Measurements from ENCODE around the gene KLHL4. TPM values are rescaled to one million over a fixed set of nuclear protein-coding genes. Genes with fewer than 3 reads are reported as not detected.

Gene KLHL4
- total and polyA plus RNA-seq, 10 of the 15 experiments (the other 5 are each of a cell fraction or from before 2014, with no cell fraction given), result 0.03 TPM; not detected in 8

DNA sequence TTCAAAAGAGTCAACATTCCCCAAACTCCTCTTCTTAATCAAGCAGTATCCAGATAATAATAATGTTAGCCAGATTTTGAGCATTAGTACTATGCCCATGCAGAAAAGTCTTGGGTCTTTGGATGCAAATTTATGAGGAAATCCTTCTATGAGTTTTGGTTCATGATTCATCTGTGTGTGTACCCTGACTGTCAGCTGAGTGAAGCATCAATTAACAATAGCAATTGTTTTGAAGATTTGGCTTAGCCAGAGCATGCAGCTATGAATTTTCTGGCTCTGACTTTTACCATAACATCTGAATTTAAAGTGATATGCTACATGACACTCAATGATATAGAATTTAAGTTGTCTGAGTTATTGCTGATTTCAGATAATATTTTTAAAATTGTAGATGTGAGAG, 145.8 kb downstream of the KLHL4 start:
- in situ Hi-C loops (cut with MboI), result no loop called here
- CTCF ChIA-PET, result no interaction called here

DNA sequence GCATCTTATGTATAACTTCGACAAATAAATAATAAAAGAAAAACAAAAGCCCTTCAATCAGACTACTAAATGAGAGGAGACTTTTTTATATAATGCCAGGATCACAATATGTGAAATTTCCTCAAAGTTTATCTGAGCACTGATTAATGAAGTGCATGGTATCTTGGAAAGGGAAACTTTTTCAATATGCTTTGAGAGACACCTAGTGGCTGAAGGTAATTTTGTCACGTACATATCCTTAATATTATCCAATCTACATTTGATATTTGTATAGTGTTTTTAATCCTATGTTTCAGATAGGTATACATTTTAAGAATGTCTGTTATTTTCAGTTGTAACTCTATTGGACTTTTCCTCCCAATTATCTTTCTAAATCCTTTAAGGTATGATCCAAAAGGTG, 146.8 kb downstream of the KLHL4 start:
- TF ChIP-seq CHD1 (IDR thresholded peaks at IDR 0.05; ENCODE audit: low read depth, low read length) (no peak), HDGF (IDR thresholded peaks at IDR 0.05) (no peak), BHLHE40 (IDR thresholded peaks at IDR 0.05; ENCODE audit: borderline replicate concordance in 1 of 2, low read depth in 2 of 2, low read length in 1 of 2) (no peak), CTCF (IDR thresholded peaks at IDR 0.05 in 2 of 3, conservative IDR thresholded peaks at IDR 0.05 in 1 of 3; ENCODE audit: control insufficient read depth in 2 of 3, extremely low read depth in 1 of 3, insufficient read depth in 1 of 3, low read depth in 3 of 3, low read length in 3 of 3) (peak; percentile 16 to 41 (median 36); a peak in 3 of 6 replicates), TCF7 (IDR thresholded peaks at IDR 0.05; ENCODE audit: borderline replicate concordance) (no peak), NR2F1 (conservative IDR thresholded peaks at IDR 0.05) (no peak), RAD21 (IDR thresholded peaks at IDR 0.05; ENCODE audit: insufficient read depth, low read depth, low read length) (peak; percentile 52)
- TF ChIP-seq, protein P1, sequence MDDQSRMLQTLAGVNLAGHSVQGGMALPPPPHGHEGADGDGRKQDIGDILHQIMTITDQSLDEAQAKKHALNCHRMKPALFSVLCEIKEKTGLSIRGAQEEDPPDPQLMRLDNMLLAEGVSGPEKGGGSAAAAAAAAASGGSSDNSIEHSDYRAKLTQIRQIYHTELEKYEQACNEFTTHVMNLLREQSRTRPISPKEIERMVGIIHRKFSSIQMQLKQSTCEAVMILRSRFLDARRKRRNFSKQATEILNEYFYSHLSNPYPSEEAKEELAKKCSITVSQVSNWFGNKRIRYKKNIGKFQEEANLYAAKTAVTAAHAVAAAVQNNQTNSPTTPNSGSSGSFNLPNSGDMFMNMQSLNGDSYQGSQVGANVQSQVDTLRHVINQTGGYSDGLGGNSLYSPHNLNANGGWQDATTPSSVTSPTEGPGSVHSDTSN (IDR thresholded peaks at IDR 0.05; ENCODE audit: insufficient replicate concordance, low read depth, low read length), result no peak
- TF ChIP-seq, protein P2, sequence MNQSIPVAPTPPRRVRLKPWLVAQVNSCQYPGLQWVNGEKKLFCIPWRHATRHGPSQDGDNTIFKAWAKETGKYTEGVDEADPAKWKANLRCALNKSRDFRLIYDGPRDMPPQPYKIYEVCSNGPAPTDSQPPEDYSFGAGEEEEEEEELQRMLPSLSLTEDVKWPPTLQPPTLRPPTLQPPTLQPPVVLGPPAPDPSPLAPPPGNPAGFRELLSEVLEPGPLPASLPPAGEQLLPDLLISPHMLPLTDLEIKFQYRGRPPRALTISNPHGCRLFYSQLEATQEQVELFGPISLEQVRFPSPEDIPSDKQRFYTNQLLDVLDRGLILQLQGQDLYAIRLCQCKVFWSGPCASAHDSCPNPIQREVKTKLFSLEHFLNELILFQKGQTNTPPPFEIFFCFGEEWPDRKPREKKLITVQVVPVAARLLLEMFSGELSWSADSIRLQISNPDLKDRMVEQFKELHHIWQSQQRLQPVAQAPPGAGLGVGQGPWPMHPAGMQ (IDR thresholded peaks at IDR 0.05; ENCODE audit: borderline replicate concordance), result no peak
- Histone ChIP-seq H3K79me2 (ENCODE audit: control insufficient read depth, insufficient read depth, low read length) (no peaks in the 10 kb centered on the region), H3K9ac (ENCODE audit: control insufficient read depth, insufficient read depth, low read length) (no peak overlapping the region), H3K9me3 (replicated peaks; ENCODE audit: control insufficient read depth, insufficient read depth, low read length) (no peaks in the 10 kb centered on the region), H2AFZ (ENCODE audit: control insufficient read depth, low read depth, low read length) (no peak overlapping the region), H3K36me3 (ENCODE audit: control insufficient read depth in 2 of 2, insufficient read depth in 2 of 2, low read length in 1 of 2) (no peaks in the 10 kb centered on the region), H3K27ac (ENCODE audit: control insufficient read depth, insufficient read depth) (no peak overlapping the region), H3K4me3 (no peak overlapping the region), H3K4me2 (ENCODE audit: control insufficient read depth, insufficient read depth) (no peak overlapping the region), H4K20me1 (ENCODE audit: control insufficient read depth, insufficient read depth) (no peaks in the 10 kb centered on the region), H3K4me1 (ENCODE audit: control insufficient read depth, insufficient read depth, low read length) (no peaks in the 10 kb centered on the region), H3K27me3 (replicated peaks in 1 of 2; ENCODE audit: control insufficient read depth in 2 of 2, insufficient read depth in 2 of 2, low read length in 1 of 2) (no peaks in the 10 kb centered on the region)
- BruUV-seq (replicated peaks), result no TSS peak
- RAD21 ChIA-PET (ENCODE audit: unreplicated experiment), result no interaction called here
- POLR2A ChIA-PET, result no interaction called here
- FAIRE-seq (peak; percentile 72), DNase-seq (ENCODE audit: low read depth, low spot score) (no peak), ATAC-seq (peak; percentile 56; the same call in 2 of the 3 replicates)
- CTCF ChIA-PET, result no interaction called here
- SMC1A ChIA-PET (ENCODE audit: uncharacterized antibody, unreplicated experiment), result no interaction called here
- in situ Hi-C loops (cut with MboI) (no loop called here), intact Hi-C loops (cut with micrococcal nuclease; ENCODE audit: unreplicated experiment) (loop anchor here (5.0 to 10.0 kb wide), 2 partner anchors 82 to 330 kb away; no protein-coding TSS in a partner anchor)
- 2% methylated on average over 2 of the region's 2 CpGs for WGBS (ENCODE audit: insufficient coverage, insufficient replicate concordance, low lambda C conversion rate, missing lambda C conversion rate)

More for the DNA sequence above, 145.8 kb downstream of the KLHL4 start:
- H2AFZ ChIP-seq (ENCODE audit: control insufficient read depth, low read depth, low read length), result no peak overlapping the region
- no TSS peak for BruUV-seq (replicated peaks)
- no peak overlapping the region for H3K9ac ChIP-seq (ENCODE audit: control insufficient read depth, insufficient read depth, low read length)
- H3K4me1 ChIP-seq (ENCODE audit: control insufficient read depth, insufficient read depth, low read length), result no peaks in the 10 kb centered on the region
- ChIA-PET RAD21 (ENCODE audit: unreplicated experiment) (no interaction called here), POLR2A (no interaction called here), SMC1A (ENCODE audit: uncharacterized antibody, unreplicated experiment) (no interaction called here)
- H3K79me2 ChIP-seq (ENCODE audit: control insufficient read depth, insufficient read depth, low read length), result no peaks in the 10 kb centered on the region
- H4K20me1 ChIP-seq (ENCODE audit: control insufficient read depth, insufficient read depth), result no peaks in the 10 kb centered on the region
- no peaks in the 10 kb centered on the region for H3K36me3 ChIP-seq (ENCODE audit: control insufficient read depth in 2 of 2, insufficient read depth in 2 of 2, low read length in 1 of 2)
- TF ChIP-seq USF2 (IDR thresholded peaks at IDR 0.05; ENCODE audit: borderline replicate concordance, low read depth, low read length) (no peak), SPI1 (IDR thresholded peaks at IDR 0.05; ENCODE audit: borderline replicate concordance, insufficient read depth, low read depth, low read length) (no peak), BMI1 (IDR thresholded peaks at IDR 0.05; ENCODE audit: borderline replicate concordance) (no peak)
- DNase-seq (ENCODE audit: low read depth, low spot score) (no peak), FAIRE-seq (no peak), ATAC-seq (no peak)
- intact Hi-C loops (cut with micrococcal nuclease; ENCODE audit: unreplicated experiment), result loop anchor here (5.0 to 10.0 kb wide), 2 partner anchors 81 to 329 kb away; no protein-coding TSS in a partner anchor
- H3K4me2 ChIP-seq (ENCODE audit: control insufficient read depth, insufficient read depth), result no peak overlapping the region
- H3K9me3 ChIP-seq (replicated peaks; ENCODE audit: control insufficient read depth, insufficient read depth, low read length), result no peaks in the 10 kb centered on the region
- H3K27me3 ChIP-seq (replicated peaks in 1 of 2; ENCODE audit: control insufficient read depth in 2 of 2, insufficient read depth in 2 of 2, low read length in 1 of 2), result no peaks in the 10 kb centered on the region
- H3K4me3 ChIP-seq, result no peak overlapping the region
- no peak overlapping the region for H3K27ac ChIP-seq (ENCODE audit: control insufficient read depth, insufficient read depth)
